ENCODE measurements around the gene GALK2.

Gene GALK2

GRCh38 chr15:49169880-49170597 is at the start of gene GALK2:
GALK2 (plus strand) TSS chr15:49170247; CDS start chr15:49170323, 76 bp downstream.
- in situ Hi-C loops (cut with MboI; ENCODE audit: low sequenced_read_pairs) = no loop called here

DNA sequence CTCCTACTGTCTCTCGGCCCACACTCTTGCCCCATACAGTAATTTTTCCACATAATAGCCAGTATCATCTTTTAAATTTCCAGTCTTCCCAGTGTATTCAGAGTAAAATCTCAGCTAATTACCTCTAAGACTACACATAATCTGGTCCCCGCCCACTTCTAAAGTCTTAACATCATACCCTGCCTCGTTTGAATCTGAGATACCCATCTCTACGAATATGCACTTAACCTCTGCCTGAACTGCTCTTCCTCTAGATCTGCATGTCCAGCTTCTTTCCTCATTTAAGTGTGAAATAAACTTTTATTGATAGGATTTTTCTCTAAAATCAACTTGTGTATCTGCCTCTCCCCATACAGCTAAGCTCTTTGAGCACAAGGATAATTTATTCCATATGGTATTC is 49.2 kb upstream of the GALK2 start:
- in situ Hi-C loops (cut with MboI; ENCODE audit: low sequenced_read_pairs) = no loop called here

GRCh38 chr15:49121901-49122300 is 48.1 kb upstream of the GALK2 start:
- in situ Hi-C loops (cut with MboI; ENCODE audit: low sequenced_read_pairs) = no loop called here

GRCh38 chr15:49122541-49123062 is 47.4 kb upstream of the GALK2 start:
- in situ Hi-C loops (cut with MboI; ENCODE audit: low sequenced_read_pairs) = no loop called here

GRCh38 chr15:49124371-49124770 is 45.7 kb upstream of the GALK2 start:
- in situ Hi-C loops (cut with MboI; ENCODE audit: low sequenced_read_pairs) = no loop called here

- in situ Hi-C loops (cut with MboI; ENCODE audit: low sequenced_read_pairs) = no loop called here
These were observed 38.6 kb upstream of the GALK2 start for GRCh38 chr15:49131403-49131802.

GRCh38 chr15:49134683-49135341 is 35.2 kb upstream of the GALK2 start:
- in situ Hi-C loops (cut with MboI; ENCODE audit: low sequenced_read_pairs) = no loop called here

GRCh38 chr15:49135342-49135857 is 34.6 kb upstream of the GALK2 start:
- in situ Hi-C loops (cut with MboI; ENCODE audit: low sequenced_read_pairs) = no loop called here

DNA sequence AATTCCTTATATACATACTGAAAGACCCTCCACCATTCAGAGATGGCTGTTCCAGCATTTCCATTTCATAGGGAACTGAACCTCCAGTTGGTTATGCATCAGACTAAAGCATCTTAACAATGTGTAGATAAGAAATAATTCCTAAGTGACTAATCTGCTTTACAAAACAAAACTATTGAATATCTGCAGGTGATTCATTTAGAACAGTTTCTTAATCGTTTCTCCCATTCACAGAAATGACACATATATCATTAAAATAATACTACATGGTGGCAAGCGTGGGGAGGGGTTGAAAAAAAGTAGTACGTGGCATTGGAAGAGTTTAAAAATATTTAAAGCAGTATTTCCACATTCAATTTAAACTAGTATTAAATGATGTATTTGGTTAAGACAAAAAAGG is 34.1 kb upstream of the GALK2 start:
- in situ Hi-C loops (cut with MboI; ENCODE audit: low sequenced_read_pairs) = no loop called here

GRCh38 chr15:49137861-49138260 is 32.2 kb upstream of the GALK2 start:
- in situ Hi-C loops (cut with MboI; ENCODE audit: low sequenced_read_pairs) = no loop called here

GRCh38 chr15:49145651-49146609 is 24.1 kb upstream of the GALK2 start:
- in situ Hi-C loops (cut with MboI; ENCODE audit: low sequenced_read_pairs) = no loop called here

GRCh38 chr15:49148298-49148697 is 21.7 kb upstream of the GALK2 start:
- in situ Hi-C loops (cut with MboI; ENCODE audit: low sequenced_read_pairs) = no loop called here

GRCh38 chr15:49148727-49149126 is 21.3 kb upstream of the GALK2 start:
- in situ Hi-C loops (cut with MboI; ENCODE audit: low sequenced_read_pairs) = no loop called here

DNA sequence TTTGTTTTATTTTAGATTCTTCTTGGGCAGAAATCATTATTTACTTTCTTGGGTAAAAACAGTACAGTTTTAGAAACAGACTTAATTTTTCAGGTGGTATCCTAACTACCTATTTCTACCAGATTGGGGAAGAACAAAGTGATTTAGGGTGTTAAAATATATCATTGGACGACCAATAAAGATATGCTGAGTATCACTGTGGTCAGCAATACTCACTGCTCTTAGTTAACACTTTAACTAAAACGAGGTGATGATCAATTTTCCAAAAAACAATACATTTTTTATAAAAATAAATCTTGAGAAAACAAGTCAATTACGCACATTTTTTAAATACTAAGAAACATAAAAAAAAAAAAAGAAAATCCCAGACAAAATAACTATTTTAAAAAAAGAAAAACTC is 18.2 kb upstream of the GALK2 start:
- in situ Hi-C loops (cut with MboI; ENCODE audit: low sequenced_read_pairs) = no loop called here

- in situ Hi-C loops (cut with MboI; ENCODE audit: low sequenced_read_pairs) = no loop called here
These were observed 17.3 kb upstream of the GALK2 start for GRCh38 chr15:49152552-49153312.

- in situ Hi-C loops (cut with MboI; ENCODE audit: low sequenced_read_pairs) = no loop called here
These were observed 15.7 kb upstream of the GALK2 start for GRCh38 chr15:49154359-49154758.

DNA sequence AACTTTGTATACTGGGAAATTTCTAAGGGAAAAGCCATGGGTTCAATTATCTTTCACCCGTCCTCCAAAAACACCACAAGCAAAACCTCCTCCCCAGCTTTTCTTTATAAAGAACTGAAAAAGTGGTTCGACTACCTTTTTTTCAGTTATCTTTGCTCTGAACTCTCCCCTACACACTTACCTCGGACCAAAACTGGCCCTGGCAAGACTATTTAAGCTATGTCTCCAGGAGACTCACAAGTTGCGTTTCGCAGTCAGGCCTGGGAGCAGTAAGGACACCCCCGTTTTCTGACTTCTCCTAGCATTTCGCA is 15.3 kb upstream of the GALK2 start:
- in situ Hi-C loops (cut with MboI; ENCODE audit: low sequenced_read_pairs) = no loop called here

- in situ Hi-C loops (cut with MboI; ENCODE audit: low sequenced_read_pairs) = no loop called here
These were observed 14.8 kb upstream of the GALK2 start, which contains the start of gene COPS2 for GRCh38 chr15:49155110-49155833. COPS2 (minus strand) TSS chr15:49155599; CDS start chr15:49155578, 21 bp downstream.

GRCh38 chr15:49155834-49156627 is 14.0 kb upstream of the GALK2 start:
- in situ Hi-C loops (cut with MboI; ENCODE audit: low sequenced_read_pairs) = no loop called here
